ENCODE results near the gene NFATC1.
A peak's percentile ranks its signal among the peaks of the same experiment; 100 is the strongest.

Gene NFATC1

GRCh38 chr18:79405019-79405780 lies 9.5 kb downstream of the NFATC1 start:
- DNase-seq (ENCODE audit: low read depth in 2 of 2) = no peak

GRCh38 chr18:79405781-79406575 lies 10.2 kb downstream of the NFATC1 start:
- DNase-seq (ENCODE audit: low read depth in 2 of 2) = no peak

GRCh38 chr18:79406708-79407107 lies 11.0 kb downstream of the NFATC1 start:
- no peak for DNase-seq (ENCODE audit: low read depth in 2 of 2)

GRCh38 chr18:79409313-79409712 lies 13.6 kb downstream of the NFATC1 start:
- DNase-seq (ENCODE audit: low read depth in 2 of 2) = no peak

DNA sequence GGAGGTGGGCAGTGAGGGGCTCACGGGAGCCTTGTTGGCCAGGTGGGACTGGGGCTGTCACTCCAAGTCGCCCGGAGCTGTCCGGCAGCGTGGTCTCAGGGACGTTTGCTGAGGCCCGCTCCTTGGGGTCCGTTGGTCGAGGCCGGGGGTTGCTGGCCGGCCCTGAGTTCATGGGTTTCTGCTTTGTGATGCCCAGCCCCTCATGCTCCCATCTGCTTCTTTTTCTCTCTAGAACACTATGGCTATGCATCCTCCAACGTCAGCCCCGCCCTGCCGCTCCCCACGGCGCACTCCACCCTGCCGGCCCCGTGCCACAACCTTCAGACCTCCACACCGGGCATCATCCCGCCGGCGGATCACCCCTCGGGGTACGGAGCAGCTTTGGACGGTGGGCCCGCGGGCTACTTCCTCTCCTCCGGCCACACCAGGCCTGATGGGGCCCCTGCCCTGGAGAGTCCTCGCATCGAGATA lies 14.5 kb downstream of the NFATC1 start:
- no peak for DNase-seq (ENCODE audit: low read depth in 2 of 2)

GRCh38 chr18:79410731-79411613 lies 15.2 kb downstream of the NFATC1 start:
- no peak for DNase-seq (ENCODE audit: low read depth in 2 of 2)

DNA sequence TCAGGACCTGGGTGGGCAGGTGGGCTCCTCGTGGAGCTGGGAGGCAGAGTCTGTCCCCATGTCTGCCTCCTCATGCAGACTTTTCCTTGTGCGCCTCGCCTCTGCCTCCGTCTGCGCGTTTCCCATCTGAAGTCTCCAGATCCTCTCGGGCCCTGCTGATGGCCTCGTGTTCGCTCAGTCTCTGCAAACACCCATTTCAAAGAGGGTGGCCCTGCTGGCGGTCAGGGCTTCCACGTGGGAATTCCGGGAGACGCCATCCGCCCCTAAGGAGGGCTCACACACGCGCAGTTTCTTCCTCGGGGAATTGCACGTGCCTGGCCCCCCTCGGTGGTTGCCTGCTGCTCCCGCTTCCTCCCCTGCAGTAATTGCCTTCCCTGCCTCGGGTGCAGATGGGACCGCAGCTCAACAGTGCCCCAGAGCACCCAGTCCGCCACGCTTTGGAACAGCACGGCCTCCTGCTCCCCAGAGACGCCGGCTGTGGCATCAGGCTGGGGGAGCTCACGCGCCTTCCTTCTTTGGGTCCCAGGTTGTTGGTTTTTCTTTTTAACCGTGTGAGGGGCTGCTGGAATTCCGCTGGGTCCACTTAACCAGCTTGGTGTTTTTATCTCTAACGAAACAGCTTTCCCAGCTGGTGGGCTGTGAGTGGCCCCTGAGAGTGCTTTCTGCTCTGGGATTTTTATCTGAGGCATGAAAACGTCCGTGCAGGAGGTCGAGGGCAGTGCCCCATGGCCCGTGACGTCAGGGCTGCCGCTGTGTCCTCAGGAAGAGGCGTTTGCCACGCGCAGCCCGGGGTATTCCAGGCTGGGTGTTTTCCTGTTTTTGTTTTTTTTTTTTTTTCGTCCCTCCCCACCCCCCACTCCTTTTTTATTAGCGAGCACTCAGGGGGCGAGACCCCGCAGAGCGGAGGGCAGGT lies 16.1 kb downstream of the NFATC1 start:
- DNase-seq (ENCODE audit: low read depth in 2 of 2) = no peak

- DNase-seq (ENCODE audit: low read depth in 2 of 2) = no peak
Measured at GRCh38 chr18:79413025-79413424, 17.3 kb downstream of the NFATC1 start.

- DNase-seq (ENCODE audit: low read depth in 2 of 2) = no peak
Measured at GRCh38 chr18:79413426-79413825, 17.7 kb downstream of the NFATC1 start.

DNA sequence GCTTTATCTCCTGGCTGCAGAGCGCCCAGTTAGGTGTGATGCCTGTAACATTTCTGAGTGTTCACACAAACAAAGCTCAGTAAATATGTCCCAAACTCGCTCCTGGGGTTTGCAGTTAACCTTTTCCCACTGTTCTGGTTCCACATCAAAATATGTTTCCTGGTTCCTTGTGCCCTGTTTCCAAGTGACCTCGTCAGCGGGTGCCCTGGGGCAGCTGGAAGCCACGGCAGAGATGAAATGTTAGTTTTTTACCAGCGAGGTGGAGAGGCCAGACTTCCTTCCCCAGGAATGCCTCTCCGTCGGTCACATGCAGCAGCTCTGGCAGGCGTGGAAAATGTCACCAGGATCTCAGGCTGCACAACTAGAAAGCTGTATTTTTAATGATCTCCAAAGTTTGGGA lies 18.2 kb downstream of the NFATC1 start:
- DNase-seq (ENCODE audit: low read depth in 2 of 2) = no peak

DNA sequence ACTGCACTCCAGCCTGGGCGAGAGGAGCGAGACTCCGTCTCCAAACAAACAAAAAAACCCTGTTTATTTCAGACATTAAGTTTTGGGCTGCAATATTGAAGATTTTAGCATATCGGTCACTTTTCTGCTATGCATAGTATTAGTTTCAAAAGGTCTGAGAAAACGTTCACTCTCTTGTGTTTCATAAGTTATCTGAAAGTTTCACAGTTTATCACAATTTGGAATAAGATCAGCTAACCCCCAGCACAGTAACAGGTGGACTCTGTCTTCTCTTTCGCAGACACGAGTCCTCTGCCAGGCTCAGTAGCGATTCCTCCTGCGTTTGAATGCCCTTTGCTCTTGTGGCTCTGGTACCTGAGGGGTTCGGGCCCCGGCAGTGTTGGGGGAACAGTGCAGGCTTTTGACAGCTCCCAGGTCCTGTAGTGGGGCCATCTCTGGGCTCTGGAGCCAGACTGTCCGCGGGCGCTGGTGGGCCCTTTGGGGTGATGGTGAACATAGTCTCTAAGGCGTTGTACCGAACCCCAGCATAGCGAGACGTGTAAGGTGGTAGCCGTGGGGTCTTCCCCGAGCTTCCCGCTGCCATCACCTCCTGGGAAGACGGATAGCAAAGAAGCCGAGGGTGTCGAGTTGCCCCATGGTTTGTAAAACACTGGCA lies 20.4 kb downstream of the NFATC1 start:
- DNase-seq (ENCODE audit: low read depth in 2 of 2) = no peak

- DNase-seq (ENCODE audit: low read depth in 2 of 2) = no peak
Measured at GRCh38 chr18:79416677-79417052, 20.9 kb downstream of the NFATC1 start.

DNA sequence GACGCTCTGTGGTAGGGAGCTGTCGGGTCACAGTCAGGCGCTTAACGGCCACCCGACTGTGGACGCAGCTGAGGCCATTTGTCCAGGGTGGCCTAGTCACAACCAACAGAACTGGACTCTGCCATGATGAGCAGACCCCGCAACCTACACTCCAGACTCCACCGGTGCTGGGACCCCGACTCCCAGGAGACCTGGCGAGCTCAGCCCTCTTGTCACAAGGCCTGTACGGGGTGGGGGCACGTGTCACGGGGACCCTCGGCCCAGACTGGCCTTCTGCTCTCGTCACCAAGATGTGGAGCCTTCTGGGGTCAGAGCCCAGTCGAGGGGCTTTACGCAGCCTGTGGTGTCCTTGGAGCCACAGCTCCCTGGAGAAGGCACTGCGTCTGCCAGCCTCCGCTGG lies 22.5 kb downstream of the NFATC1 start:
- DNase-seq (ENCODE audit: low read depth in 2 of 2) = no peak

DNA sequence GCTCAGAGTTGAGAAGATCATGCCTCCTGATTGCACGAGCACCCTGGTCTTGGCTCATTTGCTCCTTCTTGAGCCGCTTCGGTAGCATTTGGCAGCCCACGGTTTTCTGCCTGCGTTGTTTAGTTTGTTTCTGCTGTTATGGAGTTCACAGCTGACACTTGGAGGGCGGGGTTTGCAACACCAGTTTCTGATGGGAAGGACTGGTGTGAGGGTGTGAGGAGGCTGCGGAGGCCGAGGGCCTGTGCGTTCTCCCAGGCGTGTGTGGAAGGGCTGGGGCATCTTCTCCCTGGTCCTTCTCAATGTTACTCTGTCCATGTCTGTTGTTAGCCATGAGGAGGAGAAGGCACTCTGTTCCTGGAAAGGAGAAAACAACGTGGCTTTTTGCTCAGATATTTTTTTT lies 22.9 kb downstream of the NFATC1 start:
- DNase-seq (ENCODE audit: low read depth in 2 of 2) = no peak

DNA sequence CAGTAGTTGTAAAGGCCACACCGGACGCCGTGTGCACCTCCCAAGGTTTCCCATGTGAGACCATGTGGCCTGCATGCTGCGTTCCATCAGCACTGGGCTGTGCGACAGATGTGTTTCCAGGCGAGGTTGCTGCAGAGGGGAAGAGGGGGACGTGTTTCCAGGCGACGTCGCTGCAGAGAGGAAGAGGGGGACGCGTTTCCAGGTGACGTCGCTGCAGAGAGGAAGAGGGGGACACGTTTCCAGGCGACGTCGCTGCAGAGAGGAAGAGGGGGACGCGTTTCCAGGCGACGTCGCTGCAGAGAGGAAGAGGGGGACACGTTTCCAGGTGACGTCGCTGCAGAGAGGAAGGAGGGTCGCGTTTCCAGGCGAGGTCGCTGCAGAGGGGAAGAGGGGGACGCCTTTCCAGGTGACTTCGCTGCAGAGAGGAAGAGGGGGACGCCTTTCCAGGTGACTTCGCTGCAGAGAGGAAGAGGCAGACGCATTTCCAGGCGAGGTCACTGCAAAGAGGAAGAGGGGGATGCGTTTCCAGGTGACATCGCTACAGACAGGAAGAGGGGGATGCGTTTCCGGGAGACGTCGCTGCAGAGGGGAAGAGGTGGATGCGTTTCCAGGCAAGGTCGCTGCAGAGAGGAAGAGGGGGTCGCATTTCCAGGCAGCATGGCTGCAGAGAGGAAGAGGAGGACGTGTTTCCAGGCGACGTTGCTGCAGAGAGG lies 24.5 kb downstream of the NFATC1 start:
- DNase-seq (ENCODE audit: low read depth in 2 of 2) = no peak

DNA sequence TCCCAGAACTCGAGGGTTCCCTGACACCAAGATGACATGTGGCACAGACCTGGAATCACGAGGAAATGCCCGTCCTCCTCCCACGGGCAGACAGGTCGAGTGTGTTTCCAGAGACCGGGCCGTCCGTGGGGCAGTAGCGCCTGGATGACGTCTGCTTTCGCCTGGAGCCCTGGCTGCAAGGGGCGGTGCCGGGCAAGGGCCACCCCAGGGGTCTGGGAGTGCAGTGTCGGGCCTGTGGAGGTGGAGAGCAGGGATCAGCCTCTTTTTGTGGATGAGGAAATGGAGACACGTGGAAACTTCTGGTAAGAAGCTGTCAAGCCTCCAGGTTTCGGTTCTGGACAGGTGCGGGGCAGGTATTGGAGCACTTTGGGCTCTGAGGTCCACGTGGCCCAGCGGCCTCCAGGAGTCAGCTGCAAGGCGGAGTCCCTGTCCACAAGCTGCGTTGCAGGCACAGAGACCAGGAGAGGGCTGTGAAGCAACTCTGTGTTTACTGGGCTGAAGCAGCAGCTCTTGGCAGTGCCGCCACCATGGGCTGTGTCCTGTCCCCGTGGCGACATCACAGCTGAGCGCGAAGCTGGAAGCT lies 25.6 kb downstream of the NFATC1 start:
- no peak for DNase-seq (ENCODE audit: low read depth in 2 of 2)

DNA sequence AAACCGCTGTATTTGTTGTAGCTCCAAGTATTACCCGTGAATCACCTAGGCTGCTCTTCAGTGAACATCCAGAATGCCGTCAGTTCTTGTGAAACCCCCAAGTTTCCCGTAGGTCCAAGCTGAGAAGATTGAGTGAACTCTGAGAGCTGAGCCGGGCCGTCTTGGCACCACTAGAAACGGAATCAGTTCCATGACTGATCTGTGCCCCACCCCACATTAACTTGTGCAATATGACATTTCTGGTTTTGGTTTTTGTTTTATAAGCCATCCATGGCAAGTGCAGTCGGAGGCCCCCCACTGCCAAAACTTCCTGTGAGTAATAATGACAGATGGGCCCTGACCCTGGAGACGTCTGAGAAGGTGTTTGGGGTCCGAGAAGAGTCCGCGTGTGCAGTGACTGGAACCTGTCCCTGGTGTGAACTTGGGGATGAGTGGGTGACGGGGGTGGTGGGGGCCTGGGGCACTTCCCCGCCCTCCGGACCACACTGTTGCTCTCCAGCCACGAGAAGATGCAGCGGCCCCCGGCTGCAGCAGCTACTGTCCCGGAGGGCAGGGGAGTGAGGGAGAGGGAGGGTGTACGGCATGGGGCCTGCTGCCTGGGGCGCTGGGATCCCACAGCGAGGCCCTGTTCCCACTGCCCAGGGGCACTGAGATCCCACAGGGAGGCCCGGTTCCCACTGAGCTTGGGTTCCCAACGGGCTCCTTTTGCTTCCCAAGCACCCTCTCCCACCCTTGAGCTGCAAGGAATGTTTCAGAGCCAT lies 26.5 kb downstream of the NFATC1 start:
- peak; percentile 10 to 27 for DNase-seq (ENCODE audit: low read depth in 2 of 2)

GRCh38 chr18:79422783-79423165 lies 27.0 kb downstream of the NFATC1 start:
- no peak for DNase-seq (ENCODE audit: low read depth in 2 of 2)

All from fibroblast of skin of left biceps (primary cell).